Muscle layer of duodenum (tissue), 2 donors: Measurements from ENCODE around the gene ZC3HAV1.
"Not testable (repeated sequence)": the region's sequence is repeated elsewhere in the genome, so short reads cannot be mapped to it uniquely, and the experiment has no call there.

Experiments
- H3K27ac ChIP-seq: one replicate; pipeline ENCODE4 v1.7.0; 2013; ENCODE audit warnings: mild to moderate bottlenecking, low read length
- H3K27me3 ChIP-seq: one replicate; pipeline ENCODE4 v1.7.0; 2013; ENCODE audit warnings: low read depth, mild to moderate bottlenecking, control low read depth, low read length
- H3K36me3 ChIP-seq, 2 donors: one replicate each; pipeline ENCODE4 v1.7.0; 2013; ENCODE audit warnings: low read length in 2 of 2, control low read depth in 1 of 2, mild to moderate bottlenecking in 1 of 2; ENCODE audit not compliant: insufficient read depth in 2 of 2, control insufficient read depth in 1 of 2
- H3K4me1 ChIP-seq, 2 donors: one replicate each; pipeline ENCODE4 v1.7.0; 2013; ENCODE audit warnings: low read length in 2 of 2, mild to moderate bottlenecking in 2 of 2, control low read depth in 1 of 2, moderate library complexity in 1 of 2; ENCODE audit not compliant: insufficient read depth in 2 of 2, control insufficient read depth in 1 of 2
- H3K4me3 ChIP-seq, 2 donors: one replicate each; pipeline ENCODE4 v1.7.0; 2013; ENCODE audit warnings: low read length in 2 of 2, low read depth in 1 of 2, mild to moderate bottlenecking in 1 of 2
- H3K9me3 ChIP-seq, 2 donors: one replicate each; pipeline ENCODE4 v1.7.0; 2013; ENCODE audit warnings: low read length in 2 of 2, control low read depth in 1 of 2, mild to moderate bottlenecking in 1 of 2; ENCODE audit not compliant: control insufficient read depth in 1 of 2
- donor health status: healthy.

ZC3HAV1 gene

GRCh38 chr7:139099172-139099947, 10.2 kb downstream of the ZC3HAV1 start:
- no peak overlapping the region for H3K27ac ChIP-seq
- H3K4me1 ChIP-seq, result peaks cover 4 to 9% of the 10 kb centered on the region in 2 donors
- no peaks in the 10 kb centered on the region for H3K27me3 ChIP-seq
- peaks cover 0 to 5% of the 10 kb centered on the region in 2 donors for H3K36me3 ChIP-seq
- H3K4me3 ChIP-seq, result no peak overlapping the region
- H3K9me3 ChIP-seq, result no peaks in the 10 kb centered on the region

- H3K4me1 ChIP-seq, result peaks cover 9% of the 10 kb centered on the region in 2 donors
- no peak overlapping the region for H3K4me3 ChIP-seq
- no peaks in the 10 kb centered on the region for H3K27me3 ChIP-seq
- H3K36me3 ChIP-seq, result peaks cover 0 to 5% of the 10 kb centered on the region in 2 donors
- no peaks in the 10 kb centered on the region for H3K9me3 ChIP-seq
- H3K27ac ChIP-seq, result peak overlapping the region; percentile 19
Observed at GRCh38 chr7:139095194-139095659, 14.3 kb downstream of the ZC3HAV1 start.

- H3K27ac ChIP-seq, result peak overlapping the region; percentile 19
- H3K4me3 ChIP-seq, result no peak overlapping the region
- peaks cover 0 to 5% of the 10 kb centered on the region in 2 donors for H3K36me3 ChIP-seq
- H3K4me1 ChIP-seq, result peaks cover 9% of the 10 kb centered on the region in 2 donors
- H3K9me3 ChIP-seq, result no peaks in the 10 kb centered on the region
- no peaks in the 10 kb centered on the region for H3K27me3 ChIP-seq
Observed at GRCh38 chr7:139094596-139094995, 14.9 kb downstream of the ZC3HAV1 start.

GRCh38 chr7:139094030-139094429, 15.5 kb downstream of the ZC3HAV1 start:
- Histone ChIP-seq H3K27ac (no peak overlapping the region), H3K36me3 (peaks cover 0 to 10% of the 10 kb centered on the region in 2 donors), H3K27me3 (no peaks in the 10 kb centered on the region), H3K9me3 (no peaks in the 10 kb centered on the region), H3K4me3 (no peak overlapping the region), H3K4me1 (peaks cover 5 to 9% of the 10 kb centered on the region in 2 donors)

- H3K36me3 ChIP-seq, result peaks cover 1 to 12% of the 10 kb centered on the region in 2 donors
- not testable (repeated sequence) for H3K27me3 ChIP-seq, H3K4me3 ChIP-seq, H3K9me3 ChIP-seq, H3K27ac ChIP-seq, H3K4me1 ChIP-seq
Observed at GRCh38 chr7:139093512-139093911, 16.0 kb downstream of the ZC3HAV1 start.

- H3K9me3 ChIP-seq, result no peaks in the 10 kb centered on the region
- no peak overlapping the region for H3K27ac ChIP-seq
- no peak overlapping the region for H3K4me3 ChIP-seq
- H3K36me3 ChIP-seq, result peaks cover 8 to 16% of the 10 kb centered on the region in 2 donors
- H3K27me3 ChIP-seq, result no peaks in the 10 kb centered on the region
- peaks cover 0 to 9% of the 10 kb centered on the region in 2 donors for H3K4me1 ChIP-seq
Observed at GRCh38 chr7:139092090-139092796, 17.3 kb downstream of the ZC3HAV1 start.

GRCh38 chr7:139091677-139091996, 17.9 kb downstream of the ZC3HAV1 start:
- Histone ChIP-seq H3K4me3 (no peak overlapping the region), H3K36me3 (peaks cover 13 to 21% of the 10 kb centered on the region in 2 donors), H3K4me1 (peaks cover 0 to 9% of the 10 kb centered on the region in 2 donors), H3K27ac (no peak overlapping the region), H3K27me3 (no peaks in the 10 kb centered on the region), H3K9me3 (no peaks in the 10 kb centered on the region)

- no peak overlapping the region for H3K4me3 ChIP-seq
- H3K9me3 ChIP-seq, result no peaks in the 10 kb centered on the region
- no peaks in the 10 kb centered on the region for H3K27me3 ChIP-seq
- peaks cover 0 to 3% of the 10 kb centered on the region in 2 donors for H3K4me1 ChIP-seq
- H3K36me3 ChIP-seq, result peaks cover 17 to 33% of the 10 kb centered on the region in 2 donors
- H3K27ac ChIP-seq, result no peak overlapping the region
Observed at GRCh38 chr7:139089118-139089517, 20.4 kb downstream of the ZC3HAV1 start.

GRCh38 chr7:139088268-139088667, 21.3 kb downstream of the ZC3HAV1 start:
- Histone ChIP-seq H3K27ac (no peak overlapping the region), H3K27me3 (no peaks in the 10 kb centered on the region), H3K9me3 (no peaks in the 10 kb centered on the region), H3K36me3 (peaks cover 22 to 41% of the 10 kb centered on the region in 2 donors), H3K4me1 (no peaks in the 10 kb centered on the region), H3K4me3 (no peak overlapping the region)

- Histone ChIP-seq H3K4me3 (no peak overlapping the region), H3K27ac (no peak overlapping the region), H3K27me3 (no peaks in the 10 kb centered on the region), H3K9me3 (no peaks in the 10 kb centered on the region), H3K4me1 (no peaks in the 10 kb centered on the region), H3K36me3 (peaks cover 27 to 49% of the 10 kb centered on the region in 2 donors)
Observed at GRCh38 chr7:139087212-139087611, 22.3 kb downstream of the ZC3HAV1 start.

- Histone ChIP-seq H3K4me3 (no peak overlapping the region), H3K27ac (no peak overlapping the region), H3K9me3 (no peaks in the 10 kb centered on the region), H3K36me3 (peaks cover 29 to 50% of the 10 kb centered on the region in 2 donors), H3K27me3 (no peaks in the 10 kb centered on the region), H3K4me1 (no peaks in the 10 kb centered on the region)
Observed at GRCh38 chr7:139086454-139086853, 23.1 kb downstream of the ZC3HAV1 start.
